ENCODE results near the gene ATRIP.

Gene ATRIP

GRCh38 chr3:48514431-48515227 lies 68.1 kb downstream of the ATRIP start:
- TF ChIP-seq ZFX (IDR thresholded peaks at IDR 0.05; ENCODE audit: borderline replicate concordance) (no peak), CTCF (IDR thresholded peaks at IDR 0.05) (no peak)
- H3K27ac ChIP-seq, result no peak overlapping the region

All from 22Rv1 (cell line).